Measurements from ENCODE around the gene WASF3. TPM values are rescaled to one million over a fixed set of nuclear protein-coding genes. Genes with fewer than 3 reads are reported as not detected.

The WASF3 gene
- total RNA-seq, 1 experiment from 2014 or later = 3.4 TPM

DNA sequence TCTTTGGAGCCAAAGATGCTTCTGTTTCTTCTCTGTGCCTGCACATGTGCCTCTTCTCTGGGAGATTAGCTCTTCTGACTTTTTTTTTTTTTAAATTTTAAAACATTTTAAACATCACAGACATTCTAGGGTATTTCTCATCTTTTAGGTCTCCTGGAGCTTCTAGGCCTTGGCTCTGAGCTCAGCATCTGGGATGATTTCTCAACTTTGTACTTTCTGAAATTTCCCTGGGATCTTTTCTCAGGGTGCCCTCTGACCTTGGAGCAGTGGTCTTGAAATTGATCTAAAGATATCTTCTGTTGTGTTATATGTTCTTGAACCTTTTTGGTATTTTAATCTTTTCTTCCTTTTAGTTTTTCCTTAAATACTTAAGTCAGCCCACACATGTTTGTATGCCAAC lies 6.2 kb downstream of the WASF3 start:
- BruUV-seq (replicated peaks) = no TSS peak
- H3K9me2 ChIP-seq (ENCODE audit: insufficient read depth) = no peaks in the 10 kb centered on the region
- H4K20me1 ChIP-seq (ENCODE audit: insufficient read depth) = no peaks in the 10 kb centered on the region
- H3K4me3 ChIP-seq (replicated peaks in 1 of 2; ENCODE audit: low read depth in 1 of 2, low read length in 2 of 2) = no peak overlapping the region
- no peaks in the 10 kb centered on the region for H3K9me3 ChIP-seq (ENCODE audit: control insufficient read depth in 1 of 2, insufficient read depth in 1 of 2, low read depth in 1 of 2, low read length in 2 of 2)
- no peaks in the 10 kb centered on the region for H3K36me3 ChIP-seq (ENCODE audit: control insufficient read depth in 1 of 2, insufficient read depth in 2 of 2, low read length in 2 of 2)
- no peaks in the 10 kb centered on the region for H3K79me2 ChIP-seq (ENCODE audit: insufficient read depth, low read length)
- DNase-seq (ENCODE audit: low read depth, low spot score) (no peak), ATAC-seq (no peak)
- ChIA-PET POLR2A (interaction anchor here (0.7 kb wide), 1 partner anchor 12 kb away, joined by 6 read pairs; no protein-coding TSS in a partner anchor), RAD21 (ENCODE audit: low non-redundant PET in 1 of 2, low total read pairs in 2 of 2, uncharacterized antibody in 2 of 2, unreplicated experiment in 2 of 2) (no interaction called here), CTCF (no interaction called here)
- TF ChIP-seq EGR1 (IDR thresholded peaks at IDR 0.05; ENCODE audit: low read depth) = no peak
- TF ChIP-seq ZFX (IDR thresholded peaks at IDR 0.05) = no peak
- TF ChIP-seq CEBPB (IDR thresholded peaks at IDR 0.05; ENCODE audit: low read depth) = no peak
- TF ChIP-seq TCF7L2 (IDR thresholded peaks at IDR 0.05; ENCODE audit: borderline replicate concordance, extremely low read depth, insufficient read depth, insufficient read length) = no peak
- no peak for TF ChIP-seq ZNF274 (IDR thresholded peaks at IDR 0.05; ENCODE audit: low read depth, low read length)
- TF ChIP-seq EZH2 (IDR thresholded peaks at IDR 0.05) = no peak
- H3K27me3 ChIP-seq (ENCODE audit: insufficient read depth, low read length) = peaks cover 65% of the 10 kb centered on the region
- no peak overlapping the region for H3K4me2 ChIP-seq (ENCODE audit: low read length)
- H2AFZ ChIP-seq (ENCODE audit: low read depth, low read length, poor library complexity, severe bottlenecking) = no peak overlapping the region
- no peak overlapping the region for H3K9ac ChIP-seq (ENCODE audit: low read length)
- H3K4me1 ChIP-seq (ENCODE audit: control insufficient read depth in 1 of 2, insufficient read depth in 2 of 2, low read length in 2 of 2) = no peaks in the 10 kb centered on the region
- intact Hi-C loops (cut with micrococcal nuclease) = no loop called here
- no peak overlapping the region for H3K27ac ChIP-seq (ENCODE audit: low read depth, low read length)

DNA sequence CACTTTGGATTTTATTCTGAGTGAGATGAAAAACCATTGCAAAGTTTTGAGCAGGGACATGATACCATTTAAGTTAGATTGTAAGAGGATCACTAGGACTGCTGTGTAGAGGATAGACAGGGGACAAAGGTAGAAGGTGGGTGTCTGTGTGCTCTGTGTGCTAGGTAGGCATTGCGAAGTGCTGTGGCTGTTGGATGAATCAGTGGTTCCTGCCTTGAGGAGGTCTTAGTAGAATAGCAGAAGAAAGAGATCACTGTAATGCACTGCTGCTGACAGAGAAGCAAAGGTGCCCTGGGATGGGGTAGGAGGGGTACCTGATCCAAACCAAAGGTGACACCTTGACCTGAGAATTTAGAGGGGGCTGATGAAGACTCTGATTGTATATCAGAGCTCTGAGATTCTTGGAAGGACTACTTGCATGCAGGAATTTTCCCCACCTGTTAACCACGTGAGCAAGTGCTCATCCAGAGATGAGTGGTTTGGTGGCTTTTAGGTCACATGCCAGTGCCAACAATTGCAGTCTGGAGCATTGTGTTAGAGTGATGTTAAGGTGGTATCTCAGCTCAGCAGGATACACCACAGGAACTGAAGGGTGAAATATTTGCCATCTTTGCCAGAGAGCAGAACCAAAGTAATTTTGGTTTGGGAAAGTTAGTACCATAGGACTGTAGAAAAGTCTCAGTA lies 10.8 kb downstream of the WASF3 start:
- ATAC-seq = no peak

More for the DNA sequence above, 10.8 kb downstream of the WASF3 start:
- Histone ChIP-seq H3K4me2 (ENCODE audit: low read length) (no peak overlapping the region), H3K36me3 (ENCODE audit: control insufficient read depth in 1 of 2, insufficient read depth in 2 of 2, low read length in 2 of 2) (no peaks in the 10 kb centered on the region), H3K79me2 (ENCODE audit: insufficient read depth, low read length) (no peaks in the 10 kb centered on the region), H3K4me1 (ENCODE audit: control insufficient read depth in 1 of 2, insufficient read depth in 2 of 2, low read length in 2 of 2) (no peaks in the 10 kb centered on the region), H3K9me3 (ENCODE audit: control insufficient read depth in 1 of 2, insufficient read depth in 1 of 2, low read depth in 1 of 2, low read length in 2 of 2) (no peaks in the 10 kb centered on the region), H3K4me3 (replicated peaks in 1 of 2; ENCODE audit: low read depth in 1 of 2, low read length in 2 of 2) (no peak overlapping the region), H2AFZ (ENCODE audit: low read depth, low read length, poor library complexity, severe bottlenecking) (no peak overlapping the region), H3K9ac (ENCODE audit: low read length) (no peak overlapping the region), H3K27me3 (ENCODE audit: insufficient read depth, low read length) (peaks cover 59% of the 10 kb centered on the region), H3K9me2 (ENCODE audit: insufficient read depth) (no peaks in the 10 kb centered on the region), H3K27ac (ENCODE audit: low read depth, low read length) (no peak overlapping the region), H4K20me1 (ENCODE audit: insufficient read depth) (no peaks in the 10 kb centered on the region)
- no peak for DNase-seq (ENCODE audit: low read depth, low spot score)
- POLR2A ChIA-PET = no interaction called here
- TF ChIP-seq POLR2A (IDR thresholded peaks at IDR 0.05; ENCODE audit: borderline replicate concordance, extremely low read depth, insufficient read depth, insufficient read length) (no peak), YY1 (IDR thresholded peaks at IDR 0.05; ENCODE audit: extremely low read depth, insufficient replicate concordance, low read depth, low read length) (no peak), ZNF274 (IDR thresholded peaks at IDR 0.05; ENCODE audit: low read depth, low read length) (no peak), CBX3 (IDR thresholded peaks at IDR 0.05; ENCODE audit: low read depth) (no peak), SIN3A (IDR thresholded peaks at IDR 0.05; ENCODE audit: low read depth) (no peak), CEBPB (IDR thresholded peaks at IDR 0.05; ENCODE audit: low read depth) (no peak)
- TF ChIP-seq, protein P1, sequence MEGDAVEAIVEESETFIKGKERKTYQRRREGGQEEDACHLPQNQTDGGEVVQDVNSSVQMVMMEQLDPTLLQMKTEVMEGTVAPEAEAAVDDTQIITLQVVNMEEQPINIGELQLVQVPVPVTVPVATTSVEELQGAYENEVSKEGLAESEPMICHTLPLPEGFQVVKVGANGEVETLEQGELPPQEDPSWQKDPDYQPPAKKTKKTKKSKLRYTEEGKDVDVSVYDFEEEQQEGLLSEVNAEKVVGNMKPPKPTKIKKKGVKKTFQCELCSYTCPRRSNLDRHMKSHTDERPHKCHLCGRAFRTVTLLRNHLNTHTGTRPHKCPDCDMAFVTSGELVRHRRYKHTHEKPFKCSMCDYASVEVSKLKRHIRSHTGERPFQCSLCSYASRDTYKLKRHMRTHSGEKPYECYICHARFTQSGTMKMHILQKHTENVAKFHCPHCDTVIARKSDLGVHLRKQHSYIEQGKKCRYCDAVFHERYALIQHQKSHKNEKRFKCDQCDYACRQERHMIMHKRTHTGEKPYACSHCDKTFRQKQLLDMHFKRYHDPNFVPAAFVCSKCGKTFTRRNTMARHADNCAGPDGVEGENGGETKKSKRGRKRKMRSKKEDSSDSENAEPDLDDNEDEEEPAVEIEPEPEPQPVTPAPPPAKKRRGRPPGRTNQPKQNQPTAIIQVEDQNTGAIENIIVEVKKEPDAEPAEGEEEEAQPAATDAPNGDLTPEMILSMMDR (IDR thresholded peaks at IDR 0.05 in 2 of 3, conservative IDR thresholded peaks at IDR 0.05 in 1 of 3; ENCODE audit: borderline replicate concordance in 1 of 3, insufficient read depth in 1 of 3, low read depth in 2 of 3, low read length in 2 of 3) = no peak
- RAD21 ChIA-PET (ENCODE audit: low non-redundant PET in 1 of 2, low total read pairs in 2 of 2, uncharacterized antibody in 2 of 2, unreplicated experiment in 2 of 2) = no interaction called here
- intact Hi-C loops (cut with micrococcal nuclease) = no loop called here
- CTCF ChIA-PET = no interaction called here
- BruUV-seq (replicated peaks) = no TSS peak
